WI38 (cell line): ENCODE data around the gene PPP1R1B.

Experiments used
- H3K4me3 ChIP-seq: 2 replicates; pipeline ENCODE4 v1.5.1; 2011; ENCODE audit warnings: low read depth, mild to moderate bottlenecking, control low read depth, low read length
- CTCF ChIP-seq: IDR thresholded peaks from 2 replicates; pipeline ENCODE4 v1.5.1; 2012; ENCODE audit warnings: low read depth, mild to moderate bottlenecking, control low read depth, low read length

The PPP1R1B gene

DNA sequence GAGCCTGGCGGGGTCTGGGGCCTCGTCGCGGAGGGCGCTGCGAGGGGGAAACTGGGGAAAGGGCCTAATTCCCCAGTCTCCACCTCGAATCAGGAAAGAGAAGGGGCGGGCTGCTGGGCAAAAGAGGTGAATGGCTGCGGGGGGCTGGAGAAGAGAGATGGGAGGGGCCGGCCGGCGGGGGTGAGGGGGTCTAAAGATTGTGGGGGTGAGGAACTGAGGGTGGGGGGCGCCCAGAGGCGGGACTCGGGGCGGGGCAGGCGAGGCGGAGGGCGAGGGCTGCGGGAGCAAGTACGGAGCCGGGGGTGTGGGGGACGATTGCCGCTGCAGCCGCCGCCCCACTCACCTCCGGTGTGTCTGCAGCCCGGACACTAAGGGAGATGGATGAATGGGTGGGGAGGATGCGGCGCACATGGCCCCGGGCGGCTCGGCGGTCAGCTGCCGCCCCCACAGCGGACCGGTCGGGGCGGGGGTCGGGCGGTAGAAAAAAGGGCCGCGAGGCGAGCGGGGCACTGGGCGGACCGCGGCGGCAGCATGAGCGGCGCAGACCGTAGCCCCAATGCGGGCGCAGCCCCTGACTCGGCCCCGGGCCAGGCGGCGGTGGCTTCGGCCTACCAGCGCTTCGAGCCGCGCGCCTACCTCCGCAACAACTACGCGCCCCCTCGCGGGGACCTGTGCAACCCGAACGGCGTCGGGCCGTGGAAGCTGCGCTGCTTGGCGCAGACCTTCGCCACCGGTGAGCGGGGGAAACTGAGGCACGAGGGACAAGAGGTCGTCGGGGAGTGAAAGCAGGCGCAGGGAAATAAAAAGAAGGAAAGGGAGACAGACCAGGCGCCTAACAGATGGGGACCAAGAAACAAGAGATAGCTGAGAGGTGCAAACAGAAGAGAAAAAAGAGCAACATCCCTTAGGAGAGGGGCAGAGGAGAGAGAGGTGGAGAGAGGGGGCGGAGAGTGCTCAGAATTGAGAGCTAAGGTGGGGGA, 41.5 kb downstream of the PPP1R1B start, which contains the start of gene PNMT:
Gene PNMT (plus strand): TSS at position 509 of the 980 bp plus-strand sequence. CDS start 23 bp downstream, at position 532.
- TF ChIP-seq CTCF = peak; percentile 67; the same call in 1 of the 2 replicates
- 0 out of 2 replicates have a peak within 1 kb of the TSS, but pooled peaks have one; percentile 10 for H3K4me3 ChIP-seq

DNA sequence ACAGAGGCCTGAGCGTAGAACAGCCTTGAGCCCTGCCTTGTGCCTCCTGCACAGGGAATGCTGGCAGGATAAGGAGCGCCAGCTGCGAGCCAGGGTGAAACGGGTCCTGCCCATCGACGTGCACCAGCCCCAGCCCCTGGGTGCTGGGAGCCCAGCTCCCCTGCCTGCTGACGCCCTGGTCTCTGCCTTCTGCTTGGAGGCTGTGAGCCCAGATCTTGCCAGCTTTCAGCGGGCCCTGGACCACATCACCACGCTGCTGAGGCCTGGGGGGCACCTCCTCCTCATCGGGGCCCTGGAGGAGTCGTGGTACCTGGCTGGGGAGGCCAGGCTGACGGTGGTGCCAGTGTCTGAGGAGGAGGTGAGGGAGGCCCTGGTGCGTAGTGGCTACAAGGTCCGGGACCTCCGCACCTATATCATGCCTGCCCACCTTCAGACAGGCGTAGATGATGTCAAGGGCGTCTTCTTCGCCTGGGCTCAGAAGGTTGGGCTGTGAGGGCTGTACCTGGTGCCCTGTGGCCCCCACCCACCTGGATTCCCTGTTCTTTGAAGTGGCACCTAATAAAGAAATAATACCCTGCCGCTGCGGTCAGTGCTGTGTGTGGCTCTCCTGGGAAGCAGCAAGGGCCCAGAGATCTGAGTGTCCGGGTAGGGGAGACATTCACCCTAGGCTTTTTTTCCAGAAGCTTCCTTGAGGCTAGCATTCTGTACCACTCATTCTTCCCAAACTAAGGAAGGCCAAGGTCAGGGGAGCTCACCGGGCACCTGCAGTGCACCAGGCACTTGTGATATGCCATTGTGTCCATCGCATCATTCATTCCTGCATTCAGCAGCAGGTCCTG, 43.4 kb downstream of the PPP1R1B start:
- TF ChIP-seq CTCF = no peak
- H3K4me3 ChIP-seq = no peak overlapping the region

GRCh38 chr17:39670746-39671145, 44.0 kb downstream of the PPP1R1B start:
- H3K4me3 ChIP-seq = no peak overlapping the region
- TF ChIP-seq CTCF = no peak

- no peak overlapping the region for H3K4me3 ChIP-seq
- peak; percentile 70 for TF ChIP-seq CTCF
Observed at GRCh38 chr17:39671651-39672521, 45.1 kb downstream of the PPP1R1B start.

- no peak overlapping the region for H3K4me3 ChIP-seq
- no peak; the same call in 1 of the 2 replicates for TF ChIP-seq CTCF
Observed at GRCh38 chr17:39672522-39673334, 46.0 kb downstream of the PPP1R1B start.
